DMS53 treated with DMSO at 0.1 percent for 48 hours (cell line): ENCODE measurements around the gene MSANTD4.
"Not testable (repeated sequence)": the region's sequence is repeated elsewhere in the genome, so short reads cannot be mapped to it uniquely, and the experiment has no call there.

ENCODE experiments used
- DNase-seq: peaks from one replicate; lab custom pipeline; 2025; ENCODE audit not compliant: unreplicated experiment; lab: John Stamatoyannopoulos, UW

The MSANTD4 gene

GRCh38 chr11:106014035-106014434 is 8.0 kb downstream of the MSANTD4 start:
- no peak for DNase-seq

DNA sequence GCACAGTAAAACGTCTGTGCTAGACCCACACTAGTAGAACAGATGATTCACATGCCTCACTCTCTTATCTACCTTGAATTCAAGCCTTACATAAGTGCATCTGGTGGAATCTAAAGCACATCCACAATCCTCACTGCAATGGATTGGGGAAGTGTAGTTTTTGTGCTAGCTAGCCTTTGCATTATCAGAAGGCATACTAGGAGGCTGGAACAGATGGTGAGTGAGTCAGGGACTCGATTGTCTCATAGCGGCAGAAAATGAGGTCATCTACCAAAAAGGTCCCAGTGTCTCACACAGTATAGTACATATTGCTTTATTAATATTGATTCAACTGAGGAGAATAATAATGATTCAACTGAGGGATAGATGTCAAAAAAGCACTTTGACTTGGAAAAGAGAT is 9.3 kb downstream of the MSANTD4 start:
- no peak for DNase-seq

DNA sequence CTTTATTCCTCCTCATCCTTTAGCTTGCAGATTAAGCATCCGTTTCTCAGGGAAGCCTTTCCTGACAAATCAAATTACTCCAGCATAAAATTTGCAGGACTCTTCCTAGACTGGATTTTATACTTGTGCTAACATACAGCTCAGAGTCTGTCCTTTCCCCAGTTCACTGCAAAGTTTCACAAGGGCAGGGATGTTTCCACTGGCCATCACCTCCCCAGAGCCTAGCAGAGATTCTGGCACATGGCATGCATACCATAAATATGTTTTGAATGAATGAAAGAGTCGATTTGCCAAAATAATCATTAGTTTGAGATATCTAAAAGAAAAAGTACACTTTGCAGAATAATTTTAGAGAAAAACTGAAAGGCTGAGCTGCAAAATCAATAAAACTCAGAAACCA is 10.6 kb downstream of the MSANTD4 start:
- DNase-seq, result no peak

GRCh38 chr11:106003094-106003493 is 18.9 kb downstream of the MSANTD4 start:
- DNase-seq, result not testable (repeated sequence)

- DNase-seq, result no peak
Measured at GRCh38 chr11:106001304-106002012, 20.6 kb downstream of the MSANTD4 start.

GRCh38 chr11:105991888-105992287 is 30.2 kb downstream of the MSANTD4 start:
- no peak for DNase-seq

GRCh38 chr11:105989124-105989523 is 32.9 kb downstream of the MSANTD4 start:
- DNase-seq, result no peak

DNA sequence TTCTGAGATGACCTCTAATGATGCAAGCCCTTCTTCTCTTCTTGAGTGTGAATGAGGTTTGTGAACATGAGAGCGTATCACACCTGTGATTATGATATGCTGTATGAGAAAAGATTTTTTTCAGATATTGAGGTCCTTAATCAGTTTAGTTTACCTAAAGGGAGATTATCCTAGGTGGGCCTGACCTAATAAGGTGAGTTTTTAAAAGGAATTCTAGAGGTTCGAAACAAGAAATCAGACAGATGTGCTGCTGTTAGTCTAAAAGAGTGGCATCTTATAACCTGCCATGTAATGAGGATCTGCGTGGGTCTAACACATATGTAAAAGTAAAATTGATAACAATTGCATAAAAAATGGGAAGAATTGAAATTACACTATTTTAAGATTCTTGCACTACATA is 33.8 kb downstream of the MSANTD4 start:
- DNase-seq, result no peak

- DNase-seq, result no peak
Measured at GRCh38 chr11:105986554-105986953, 35.5 kb downstream of the MSANTD4 start.

GRCh38 chr11:105979997-105980703 is 41.9 kb downstream of the MSANTD4 start:
- DNase-seq, result no peak

DNA sequence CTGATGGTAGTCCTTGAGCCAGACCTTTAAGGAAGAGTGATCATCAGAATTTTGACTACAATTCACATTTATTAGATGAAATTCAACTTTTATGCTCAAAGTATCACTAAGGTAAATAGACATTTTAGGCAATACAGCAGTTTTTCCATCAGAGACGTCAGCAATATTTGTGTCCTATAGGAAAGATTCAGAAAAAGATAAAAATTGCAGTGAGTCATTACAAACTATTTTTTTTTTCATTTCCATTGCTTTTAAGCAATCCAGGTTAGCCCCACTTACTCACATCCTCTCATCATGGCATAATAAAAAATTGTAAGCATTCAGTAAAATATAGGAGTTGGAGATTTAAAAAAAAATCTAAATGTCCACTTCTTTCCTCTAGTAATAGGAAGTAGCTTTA is 46.9 kb downstream of the MSANTD4 start:
- no peak for DNase-seq

DNA sequence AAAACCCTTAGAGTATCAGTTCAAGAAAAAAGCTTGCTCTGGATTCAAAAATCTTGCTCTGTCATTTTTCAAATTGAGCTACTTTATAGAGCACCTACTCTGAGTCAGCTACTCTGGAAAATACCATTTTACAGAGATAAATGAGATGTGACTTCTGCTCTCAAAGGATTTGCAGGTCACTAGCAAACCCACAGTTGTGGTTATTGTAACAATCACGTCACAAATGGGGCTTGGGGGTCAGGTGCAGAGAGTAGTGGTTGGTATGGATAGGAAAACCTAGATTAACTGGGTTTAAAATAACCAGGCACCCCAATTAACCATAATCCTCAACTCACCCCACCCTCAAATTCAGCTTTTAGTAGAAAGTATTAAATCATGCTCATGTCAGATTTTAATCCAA is 52.3 kb downstream of the MSANTD4 start:
- no peak for DNase-seq

DNA sequence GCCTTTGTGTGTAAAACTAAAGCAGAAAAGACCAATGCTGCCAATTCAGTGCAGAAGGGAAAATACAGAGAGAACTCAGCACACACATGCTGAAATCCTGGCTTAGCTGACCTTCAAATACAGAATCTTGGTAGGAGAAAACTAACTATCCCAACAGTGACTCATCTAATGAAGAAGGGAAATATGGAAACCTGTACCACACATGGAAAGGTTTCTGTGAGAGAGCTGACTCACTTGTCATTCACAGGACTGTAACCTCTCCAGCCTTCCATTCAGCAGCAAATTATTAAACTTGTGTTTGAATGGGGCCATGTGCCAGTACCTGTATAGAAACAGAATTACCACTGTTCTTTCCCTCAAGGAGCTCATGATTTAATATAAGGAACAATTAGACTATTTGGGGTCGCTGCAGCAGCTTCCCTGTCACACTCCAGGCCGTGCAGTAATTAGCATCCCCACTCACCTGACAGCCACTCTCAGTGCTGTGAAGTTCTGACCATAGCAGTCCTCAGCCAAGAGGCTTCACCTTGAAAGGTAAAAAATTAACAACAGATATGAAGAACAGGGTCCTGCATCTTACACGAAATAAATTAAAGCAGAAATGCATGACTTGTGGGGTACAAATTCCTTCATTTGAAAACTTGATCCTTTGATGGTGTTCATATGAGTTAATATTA is 53.9 kb downstream of the MSANTD4 start:
- peak; percentile 55 for DNase-seq

GRCh38 chr11:105960252-105961245 is 61.5 kb downstream of the MSANTD4 start:
- peak; percentile 82 for DNase-seq
